H9 (cell line): Measurements from ENCODE around the gene NEUROD2. TPM values are rescaled to one million over a fixed set of nuclear protein-coding genes. Genes with fewer than 3 reads are reported as not detected.

Experiments used
- DNase-seq: peaks from one replicate; pipeline ENCODE4 v3.0.0-alpha.2; 2017
- H2AFZ ChIP-seq: one replicate; pipeline ENCODE4 v1.6.1; 2013; ENCODE audit warnings: mild to moderate bottlenecking, low read length, control low read depth, moderate library complexity
- H2AK5ac ChIP-seq: 2 replicates; pipeline ENCODE4 v1.6.1; 2013; ENCODE audit warnings: low read length, control low read depth, mixed read lengths; ENCODE audit not compliant: insufficient read length
- H2BK120ac ChIP-seq: one replicate; pipeline ENCODE4 v1.6.1; 2013; ENCODE audit warnings: low read depth, mild to moderate bottlenecking, low read length, control low read depth, inconsistent platforms; ENCODE audit not compliant: poor library complexity, severe bottlenecking
- H2BK12ac ChIP-seq: 2 replicates; pipeline ENCODE4 v1.6.1; 2013; ENCODE audit warnings: low read length, control low read depth, mixed read lengths, low read depth; ENCODE audit not compliant: insufficient read length
- H2BK15ac ChIP-seq: 2 replicates; pipeline ENCODE4 v1.6.1; 2013; ENCODE audit warnings: low read depth, low read length, control low read depth
- H2BK20ac ChIP-seq: one replicate; pipeline ENCODE4 v1.6.1; 2013; ENCODE audit warnings: low read depth, mild to moderate bottlenecking, low read length, control low read depth, inconsistent platforms; ENCODE audit not compliant: poor library complexity, severe bottlenecking
- H2BK5ac ChIP-seq: 2 replicates; pipeline ENCODE4 v1.6.1; 2013; ENCODE audit warnings: low read length, control low read depth, mixed read lengths; ENCODE audit not compliant: insufficient read length
- H3K14ac ChIP-seq: 2 replicates; pipeline ENCODE4 v1.6.1; 2013; ENCODE audit warnings: low read length, control low read depth; ENCODE audit not compliant: insufficient read depth
- H3K18ac ChIP-seq: 2 replicates; pipeline ENCODE4 v1.6.1; 2013; ENCODE audit warnings: low read depth, mild to moderate bottlenecking, mixed read lengths, low read length, control low read depth; ENCODE audit not compliant: insufficient read length
- H3K23ac ChIP-seq: 2 replicates; pipeline ENCODE4 v1.6.1; 2013; ENCODE audit warnings: low read length, control low read depth, mixed read lengths, low read depth; ENCODE audit not compliant: insufficient read length
- H3K23me2 ChIP-seq: 2 replicates; pipeline ENCODE4 v1.6.1; 2013; ENCODE audit warnings: low read depth, mild to moderate bottlenecking, mixed read lengths, low read length, control low read depth; ENCODE audit not compliant: insufficient read length, poor library complexity, severe bottlenecking
- H3K27ac ChIP-seq: 2 replicates; pipeline ENCODE4 v1.5.1; 2013; ENCODE audit warnings: low read length, control low read depth, mixed read lengths, low read depth; ENCODE audit not compliant: insufficient read length
- H3K27me3 ChIP-seq: 2 replicates; pipeline ENCODE4 v1.6.1; 2013; ENCODE audit warnings: low read length, control low read depth, inconsistent platforms; ENCODE audit not compliant: insufficient read depth
- H3K4ac ChIP-seq: 2 replicates; pipeline ENCODE4 v1.6.1; 2013; ENCODE audit warnings: low read depth, mild to moderate bottlenecking, control low read depth, inconsistent platforms, low read length, moderate library complexity
- H3K4me1 ChIP-seq: 2 replicates; pipeline ENCODE4 v1.6.1; 2013; ENCODE audit warnings: low read length, control low read depth, inconsistent platforms; ENCODE audit not compliant: insufficient read depth
- H3K4me2 ChIP-seq: 2 replicates; pipeline ENCODE4 v1.6.1; 2013; ENCODE audit warnings: low read length, control low read depth, mixed read lengths; ENCODE audit not compliant: insufficient read length, insufficient read depth
- H3K56ac ChIP-seq: 2 replicates; pipeline ENCODE4 v1.6.1; 2013; ENCODE audit warnings: low read depth, mild to moderate bottlenecking, mixed read lengths, low read length, control low read depth; ENCODE audit not compliant: insufficient read length
- H3K79me1 ChIP-seq: 2 replicates; pipeline ENCODE4 v1.6.1; 2013; ENCODE audit warnings: low read depth, mild to moderate bottlenecking, moderate library complexity, low read length, control low read depth, inconsistent platforms; ENCODE audit not compliant: insufficient read depth, poor library complexity, severe bottlenecking
- H3K79me2 ChIP-seq: 2 replicates; pipeline ENCODE4 v1.6.1; 2013; ENCODE audit warnings: low read length, control low read depth, inconsistent platforms; ENCODE audit not compliant: insufficient read depth
- H3K9ac ChIP-seq: 2 replicates; pipeline ENCODE4 v1.6.1; 2013; ENCODE audit warnings: low read length, control low read depth, mixed read lengths; ENCODE audit not compliant: insufficient read length; ENCODE audit errors: extremely low read depth
- H3K9me3 ChIP-seq: one replicate; pipeline ENCODE4 v1.6.1; 2013; ENCODE audit warnings: low read depth, low read length, inconsistent platforms; ENCODE audit not compliant: control insufficient read depth
- H3T11ph ChIP-seq: one replicate; pipeline ENCODE4 v1.6.1; 2013; ENCODE audit warnings: mild to moderate bottlenecking, low read length, control low read depth, inconsistent platforms
- H4K20me1 ChIP-seq: one replicate; pipeline ENCODE4 v1.6.1; 2013; ENCODE audit not compliant: control insufficient read depth, insufficient read length, insufficient read depth
- H4K5ac ChIP-seq: 2 replicates; pipeline ENCODE4 v1.6.1; 2013; ENCODE audit warnings: low read depth, mild to moderate bottlenecking, mixed read lengths, low read length, control low read depth; ENCODE audit not compliant: insufficient read length
- H4K8ac ChIP-seq: replicated peaks from 2 replicates; pipeline ENCODE4 v1.6.1; 2013; ENCODE audit warnings: low read length, control low read depth, mixed read lengths, low read depth; ENCODE audit not compliant: insufficient read length
- H4K91ac ChIP-seq: 2 replicates; pipeline ENCODE4 v1.6.1; 2013; ENCODE audit warnings: low read depth, mild to moderate bottlenecking, moderate library complexity, mixed read lengths, low read length, control low read depth; ENCODE audit not compliant: insufficient read length
- H3K27ac Mint-ChIP-seq, 3 experiments: 2 replicates in 2 of 3; 3 replicates in 1 of 3; pipeline ENCODE4 v1.8.0; 2020 to 2021; ENCODE audit warnings: mixed read lengths in 3 of 3, mild to moderate bottlenecking in 1 of 3, moderate library complexity in 1 of 3
- H3K27me3 Mint-ChIP-seq: 2 replicates; pipeline ENCODE4 v1.8.0; 2021; ENCODE audit warnings: low read depth, mild to moderate bottlenecking, moderate library complexity, mixed read lengths
- H3K36me3 Mint-ChIP-seq, 3 experiments: 2 replicates in 2 of 3; 3 replicates in 1 of 3; pipeline ENCODE4 v1.8.0; 2020 to 2021; ENCODE audit warnings: low read depth in 3 of 3, mixed read lengths in 3 of 3; ENCODE audit not compliant: insufficient read depth in 1 of 3
- H3K4me1 Mint-ChIP-seq, 2 experiments: 2 replicates each; pipeline ENCODE4 v1.8.0; 2020; ENCODE audit warnings: mixed read lengths in 2 of 2
- H3K4me3 Mint-ChIP-seq, 2 experiments: 2 replicates in 1 of 2; 3 replicates in 1 of 2; pipeline ENCODE4 v1.8.0; 2020 to 2021; ENCODE audit warnings: mild to moderate bottlenecking in 2 of 2, mixed read lengths in 2 of 2, moderate library complexity in 1 of 2
- H3K9me3 Mint-ChIP-seq, 2 experiments: 2 replicates in 1 of 2; 3 replicates in 1 of 2; pipeline ENCODE4 v1.8.0; 2020; ENCODE audit warnings: mild to moderate bottlenecking in 2 of 2, mixed read lengths in 2 of 2, moderate library complexity in 1 of 2
- WGBS: extraction: QIAGEN DNeasy Blood & Tissue Kit; methylation state at CpG from one replicate; pipeline ENCODE4 v1.1.7; 2013; ENCODE audit warnings: missing lambda C conversion rate, low lambda C conversion rate, mixed read lengths; ENCODE audit not compliant: insufficient read length; ENCODE audit errors: extremely low coverage; 5-methylcytosine and 5-hydroxymethylcytosine counted together
- total RNA-seq: library from RNA; stranded (reverse); gene quantifications from 2 replicates; pipeline ENCODE4 v1.2.1, GENCODE V29; 2021
- TF ChIP-seq, protein P1 (sequence below): fragments of 200-600 bp; sonication (generic); conservative IDR thresholded peaks from 3 replicates; pipeline ENCODE4 v1.8.0; 2021; ENCODE audit warnings: antibody characterized with exemption, mild to moderate bottlenecking

Gene NEUROD2
- total RNA-seq, 1 experiment from 2014 or later: not detected

DNA sequence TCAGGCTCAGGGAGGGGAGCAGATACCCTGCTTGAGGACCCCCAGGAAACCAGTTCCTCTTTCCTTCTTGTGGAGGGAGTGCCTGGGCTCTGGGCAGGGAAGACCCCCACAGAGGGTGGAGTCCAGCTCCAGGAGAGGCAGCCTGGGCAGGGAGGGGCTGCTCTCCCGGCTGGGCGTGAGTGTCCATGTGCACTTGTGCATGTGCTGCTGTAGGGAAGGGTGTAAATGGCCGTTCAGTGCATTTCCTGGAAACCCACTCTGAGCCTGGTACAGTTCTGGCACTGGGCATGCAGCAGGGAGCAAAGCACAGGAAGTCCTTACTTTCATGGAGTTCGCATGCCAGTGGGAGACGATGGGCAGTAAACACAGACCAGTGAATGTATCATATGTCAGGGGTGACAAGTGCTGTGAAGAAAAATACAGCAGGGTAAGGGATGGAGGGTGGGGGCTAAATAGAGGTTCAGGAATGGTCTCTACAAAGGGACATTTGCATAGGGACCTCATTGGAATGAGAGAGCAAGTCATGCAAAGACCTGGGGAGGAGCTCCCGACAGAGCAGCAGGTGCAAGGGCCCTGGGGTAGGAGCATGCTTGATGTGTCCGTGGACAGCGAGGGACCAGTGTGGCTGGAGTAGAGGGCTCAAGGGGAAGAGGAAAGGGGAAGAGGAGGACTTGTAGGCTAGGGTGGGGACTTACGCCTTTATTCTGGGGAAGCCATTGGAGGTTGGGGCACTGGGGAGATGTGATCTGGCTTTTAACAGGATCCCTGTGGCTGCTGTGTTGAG, 34.8 kb upstream of the NEUROD2 start:
- no peak overlapping the region for H2AFZ ChIP-seq
- no peaks in the 10 kb centered on the region; the same call in 1 of the 2 replicates for H3K79me2 ChIP-seq
- no peak overlapping the region for H3K27ac ChIP-seq
- no peak overlapping the region for H2AK5ac ChIP-seq
- H3K27ac Mint-ChIP-seq: peak overlapping the region in 1 of 3 experiments; percentile 70; a peak in 1 of 7 replicates
- H3K9ac ChIP-seq: no peak overlapping the region
- H3K79me1 ChIP-seq: no peaks in the 10 kb centered on the region
- H2BK120ac ChIP-seq: no peak overlapping the region
- no peak overlapping the region for H3K18ac ChIP-seq
- H4K8ac ChIP-seq: no peak overlapping the region
- H2BK12ac ChIP-seq: no peak overlapping the region
- no peak overlapping the region for H3K4me2 ChIP-seq
- no peak overlapping the region for H2BK5ac ChIP-seq
- no peaks in the 10 kb centered on the region; the same call in 1 of the 2 replicates for H3K27me3 Mint-ChIP-seq
- no peaks in the 10 kb centered on the region for H3K9me3 ChIP-seq
- peaks cover 0 to 5% (median 0%) of the 10 kb centered on the region in 3 experiments; a peak in 3 of 7 replicates for H3K36me3 Mint-ChIP-seq
- peaks cover 8% of the 10 kb centered on the region for H3K23me2 ChIP-seq
- no peak overlapping the region for H3K4ac ChIP-seq
- H3K4me3 Mint-ChIP-seq: no peak overlapping the region; a peak in 1 of 5 replicates
- no peak overlapping the region for H3K23ac ChIP-seq
- H2BK15ac ChIP-seq: no peak overlapping the region
- no peaks in the 10 kb centered on the region for H3K27me3 ChIP-seq
- H3K56ac ChIP-seq: no peak overlapping the region
- no peak overlapping the region for H4K91ac ChIP-seq
- no peak overlapping the region for H3T11ph ChIP-seq
- peaks cover 2% of the 10 kb centered on the region; the same call in 1 of the 2 replicates for H3K4me1 ChIP-seq
- no CpG with 5 or more reads among the region's 9 CpGs for WGBS
- no peaks in the 10 kb centered on the region for H3K9me3 Mint-ChIP-seq
- H2BK20ac ChIP-seq: no peak overlapping the region
- peaks cover 59 to 64% of the 10 kb centered on the region in 2 experiments for H3K4me1 Mint-ChIP-seq
- no peaks in the 10 kb centered on the region for H4K20me1 ChIP-seq
- no peak overlapping the region for H3K14ac ChIP-seq
- no peak for DNase-seq
- TF ChIP-seq, protein P1, sequence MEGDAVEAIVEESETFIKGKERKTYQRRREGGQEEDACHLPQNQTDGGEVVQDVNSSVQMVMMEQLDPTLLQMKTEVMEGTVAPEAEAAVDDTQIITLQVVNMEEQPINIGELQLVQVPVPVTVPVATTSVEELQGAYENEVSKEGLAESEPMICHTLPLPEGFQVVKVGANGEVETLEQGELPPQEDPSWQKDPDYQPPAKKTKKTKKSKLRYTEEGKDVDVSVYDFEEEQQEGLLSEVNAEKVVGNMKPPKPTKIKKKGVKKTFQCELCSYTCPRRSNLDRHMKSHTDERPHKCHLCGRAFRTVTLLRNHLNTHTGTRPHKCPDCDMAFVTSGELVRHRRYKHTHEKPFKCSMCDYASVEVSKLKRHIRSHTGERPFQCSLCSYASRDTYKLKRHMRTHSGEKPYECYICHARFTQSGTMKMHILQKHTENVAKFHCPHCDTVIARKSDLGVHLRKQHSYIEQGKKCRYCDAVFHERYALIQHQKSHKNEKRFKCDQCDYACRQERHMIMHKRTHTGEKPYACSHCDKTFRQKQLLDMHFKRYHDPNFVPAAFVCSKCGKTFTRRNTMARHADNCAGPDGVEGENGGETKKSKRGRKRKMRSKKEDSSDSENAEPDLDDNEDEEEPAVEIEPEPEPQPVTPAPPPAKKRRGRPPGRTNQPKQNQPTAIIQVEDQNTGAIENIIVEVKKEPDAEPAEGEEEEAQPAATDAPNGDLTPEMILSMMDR: no peak
- H4K5ac ChIP-seq: no peak overlapping the region
